ENCODE data around the gene SERPINA1. TPM values are rescaled to one million over a fixed set of nuclear protein-coding genes. Genes with fewer than 3 reads are reported as not detected.

Gene SERPINA1
- 0.58 to 1.7 TPM (median 1.2 TPM) in 3 replicates for total RNA-seq

- peaks cover 3% of the 10 kb centered on the region for H3K4me1 Mint-ChIP-seq
- no peaks in the 10 kb centered on the region for H3K9me3 Mint-ChIP-seq
- H3K4me3 Mint-ChIP-seq = no peak within 1 kb of the TSS
- no peak for DNase-seq (ENCODE audit: low spot score in 2 of 2, unreplicated experiment in 2 of 2)
- H3K27me3 Mint-ChIP-seq (ENCODE audit: low read depth) = no peaks in the 10 kb centered on the region
- H3K27ac Mint-ChIP-seq = no peak within 1 kb of the TSS
- no peaks in the 10 kb centered on the region for H3K36me3 Mint-ChIP-seq
- no peak for TF ChIP-seq CTCF (IDR thresholded peaks at IDR 0.05; ENCODE audit: unreplicated experiment)
These were observed at the start of gene SERPINA1 for GRCh38 chr14:94388384-94389103. Gene SERPINA1 (minus strand): TSS chr14:94388602. CDS start chr14:94383237, 5,365 bp downstream.

GRCh38 chr14:94428610-94429009 is 40.2 kb upstream of the SERPINA1 start:
- TF ChIP-seq CTCF (IDR thresholded peaks at IDR 0.05; ENCODE audit: unreplicated experiment) = no peak
- Mint-ChIP-seq H3K36me3 (no peaks in the 10 kb centered on the region), H3K9me3 (peaks cover 4% of the 10 kb centered on the region), H3K27me3 (ENCODE audit: low read depth) (peaks cover 19% of the 10 kb centered on the region), H3K4me1 (peaks cover 9% of the 10 kb centered on the region), H3K4me3 (no peak overlapping the region), H3K27ac (no peak overlapping the region)
- DNase-seq (ENCODE audit: low spot score in 2 of 2, unreplicated experiment in 2 of 2) = no peak

- Mint-ChIP-seq H3K9me3 (peaks cover 4% of the 10 kb centered on the region), H3K27ac (no peak overlapping the region)
These were observed 38.7 kb upstream of the SERPINA1 start for GRCh38 chr14:94427016-94427613.

GRCh38 chr14:94426526-94426925 is 38.1 kb upstream of the SERPINA1 start:
- DNase-seq (ENCODE audit: low spot score in 2 of 2, unreplicated experiment in 2 of 2) = no peak
- H3K4me1 Mint-ChIP-seq = peaks cover 9% of the 10 kb centered on the region
- TF ChIP-seq CTCF (IDR thresholded peaks at IDR 0.05; ENCODE audit: unreplicated experiment) = no peak
- no peak overlapping the region for H3K4me3 Mint-ChIP-seq
- no peaks in the 10 kb centered on the region for H3K36me3 Mint-ChIP-seq
- H3K27me3 Mint-ChIP-seq (ENCODE audit: low read depth) = peaks cover 16% of the 10 kb centered on the region
- H3K27ac Mint-ChIP-seq = no peak overlapping the region
- peaks cover 4% of the 10 kb centered on the region for H3K9me3 Mint-ChIP-seq

More at GRCh38 chr14:94427016-94427613, 38.7 kb upstream of the SERPINA1 start:
- Mint-ChIP-seq H3K4me1 (peaks cover 9% of the 10 kb centered on the region), H3K36me3 (no peaks in the 10 kb centered on the region), H3K27me3 (ENCODE audit: low read depth) (peaks cover 19% of the 10 kb centered on the region), H3K4me3 (no peak overlapping the region)
- no peak for TF ChIP-seq CTCF (IDR thresholded peaks at IDR 0.05; ENCODE audit: unreplicated experiment)
- DNase-seq (ENCODE audit: low spot score in 2 of 2, unreplicated experiment in 2 of 2) = no peak

- H3K27ac Mint-ChIP-seq = no peak overlapping the region
These were observed 36.0 kb upstream of the SERPINA1 start for GRCh38 chr14:94424371-94424770.

More at GRCh38 chr14:94424371-94424770, 36.0 kb upstream of the SERPINA1 start:
- H3K36me3 Mint-ChIP-seq = no peaks in the 10 kb centered on the region
- H3K4me1 Mint-ChIP-seq = peaks cover 9% of the 10 kb centered on the region
- no peak for TF ChIP-seq CTCF (IDR thresholded peaks at IDR 0.05; ENCODE audit: unreplicated experiment)
- H3K4me3 Mint-ChIP-seq = no peak overlapping the region
- H3K9me3 Mint-ChIP-seq = peaks cover 4% of the 10 kb centered on the region
- no peak for DNase-seq (ENCODE audit: low spot score in 2 of 2, unreplicated experiment in 2 of 2)
- peaks cover 21% of the 10 kb centered on the region for H3K27me3 Mint-ChIP-seq (ENCODE audit: low read depth)

Data from mesothelial cell of epicardium (in vitro differentiated cells).